ENCODE data around the gene RPEL1. TPM values are rescaled to one million over a fixed set of nuclear protein-coding genes. Genes with fewer than 3 reads are reported as not detected.

RPEL1 gene
- total and polyA plus RNA-seq, 2 of the 8 experiments (the other 6 are each of a cell fraction or from before 2014, with no cell fraction given): 0.12 TPM; not detected in 1

Other genes starting within 250 kb of the RPEL1 start
- gene NT5C2, start 52.6 kb upstream of the RPEL1 start, total RNA-seq (2021; fragmentation: NEBNext Ultra II Directional; extraction: Animal tissue kit (Norgen Biotek cat#: 25700)): 84.2 and 106 TPM in 2 replicates
- gene NT5C2, start 52.6 kb upstream of the RPEL1 start, polyA plus RNA-seq (2011; rRNA removed): 29.4 and 35.2 TPM in 2 replicates
- 17.4 and 18.1 TPM in 2 replicates for gene INA, start 31.3 kb downstream of the RPEL1 start, total RNA-seq (2021; fragmentation: NEBNext Ultra II Directional; extraction: Animal tissue kit (Norgen Biotek cat#: 25700))
- 13.4 and 17.1 TPM in 2 replicates for gene INA, start 31.3 kb downstream of the RPEL1 start, polyA plus RNA-seq (2011; rRNA removed)
- gene PCGF6, start 105.3 kb downstream of the RPEL1 start, total RNA-seq (2021; fragmentation: NEBNext Ultra II Directional; extraction: Animal tissue kit (Norgen Biotek cat#: 25700)): 16.2 and 18.6 TPM in 2 replicates
- gene PCGF6, start 105.3 kb downstream of the RPEL1 start, polyA plus RNA-seq (2011; rRNA removed): 4.0 and 6.9 TPM in 2 replicates
- gene TAF5, start 122.1 kb downstream of the RPEL1 start, total RNA-seq (2021; fragmentation: NEBNext Ultra II Directional; extraction: Animal tissue kit (Norgen Biotek cat#: 25700)): 14.5 and 15.6 TPM in 2 replicates
- 4.0 and 5.8 TPM in 2 replicates for gene TAF5, start 122.1 kb downstream of the RPEL1 start, polyA plus RNA-seq (2011; rRNA removed)
- gene ATP5MK, start 150.6 kb downstream of the RPEL1 start, total RNA-seq (2021; fragmentation: NEBNext Ultra II Directional; extraction: Animal tissue kit (Norgen Biotek cat#: 25700)): 312 and 339 TPM in 2 replicates
- 144 and 280 TPM in 2 replicates for gene ATP5MK, start 150.6 kb downstream of the RPEL1 start, polyA plus RNA-seq (2011; rRNA removed)
- 78.5 and 79.1 TPM in 2 replicates for gene PDCD11, start 150.7 kb downstream of the RPEL1 start, total RNA-seq (2021; fragmentation: NEBNext Ultra II Directional; extraction: Animal tissue kit (Norgen Biotek cat#: 25700))
- gene PDCD11, start 150.7 kb downstream of the RPEL1 start, polyA plus RNA-seq (2011; rRNA removed): 18.1 and 24.3 TPM in 2 replicates
- 1.2 and 1.9 TPM in 2 replicates for gene CALHM2, start 206.5 kb downstream of the RPEL1 start, total RNA-seq (2021; fragmentation: NEBNext Ultra II Directional; extraction: Animal tissue kit (Norgen Biotek cat#: 25700))
- 2.4 and 2.5 TPM in 2 replicates for gene CALHM2, start 206.5 kb downstream of the RPEL1 start, polyA plus RNA-seq (2011; rRNA removed)
- 0.34 TPM in 1 of 2 replicates, not detected in the other for gene CALHM1, start 213.0 kb downstream of the RPEL1 start, total RNA-seq (2021; fragmentation: NEBNext Ultra II Directional; extraction: Animal tissue kit (Norgen Biotek cat#: 25700))
- 0.29 and 0.49 TPM in 2 replicates for gene CALHM1, start 213.0 kb downstream of the RPEL1 start, polyA plus RNA-seq (2011; rRNA removed)
- 0.17 TPM in 1 of 2 replicates, not detected in the other for gene CALHM3, start 233.4 kb downstream of the RPEL1 start, total RNA-seq (2021; fragmentation: NEBNext Ultra II Directional; extraction: Animal tissue kit (Norgen Biotek cat#: 25700))
- gene CALHM3, start 233.4 kb downstream of the RPEL1 start, polyA plus RNA-seq (2011; rRNA removed): 0.42 and 0.60 TPM in 2 replicates
- gene NEURL1, start 247.8 kb downstream of the RPEL1 start, total RNA-seq (2021; fragmentation: NEBNext Ultra II Directional; extraction: Animal tissue kit (Norgen Biotek cat#: 25700)): 0.58 and 0.73 TPM in 2 replicates
- gene NEURL1, start 247.8 kb downstream of the RPEL1 start, polyA plus RNA-seq (2011; rRNA removed): 0.52 and 0.54 TPM in 2 replicates